K562 (cell line): ENCODE results near the gene C2CD4B. TPM values are rescaled to one million over a fixed set of nuclear protein-coding genes. Genes with fewer than 3 reads are reported as not detected.

Experiments
- ATAC-seq: fragments of 200-7000 bp; cut with Tn5 transposase; 3 replicates; pipeline ENCODE4 v1.9.1; 2020; ENCODE audit warnings: moderate library complexity
- BruUV-seq: library from RNA; stranded (reverse); fragments of 400-500 nt; replicated peaks from 2 replicates; lab custom pipeline; 2021; lab: Mats Ljungman, UMichigan
- CTCF ChIA-PET: fragments of 300-600 bp; formaldehyde crosslinking; extraction: SDS; loops from one replicate; lab custom pipeline; 2021; ENCODE audit warnings: low intra/inter-chr PET ratio; lab: Yijun Ruan, JAX
- POLR2A ChIA-PET: fragments of 300-600, 350-650 bp; sonication (Branson Sonifier 250); formaldehyde crosslinking; extraction: SDS; loops from one replicate; lab custom pipeline; 2021; ENCODE audit warnings: antibody characterized with exemption, inconsistent platforms; lab: Yijun Ruan, JAX
- DNase-seq, 4 experiments: peaks; one replicate each; pipeline versions ENCODE4 v3.0.0 to v3.0.0-alpha.2; 2011 to 2018; ENCODE audit warnings: low spot score in 3 of 4, mixed read lengths in 3 of 4; ENCODE audit errors: extremely low read depth in 1 of 4
- FAIRE-seq: peaks from 2 replicates; lab custom pipeline; 2011; peaks lifted over from hg19 to GRCh38; lab: Jason Lieb, UNC
- H2AFZ ChIP-seq: 2 replicates; pipeline ENCODE4 v1.6.0; 2011; ENCODE audit warnings: low read depth, low read length, control low read depth, inconsistent platforms
- H3K27ac ChIP-seq: fragments of 200-600 bp; 3 replicates; pipeline ENCODE4 v1.8.0; 2011; ENCODE audit warnings: low read depth, mild to moderate bottlenecking, control low read depth, inconsistent platforms, low read length, moderate library complexity, mixed read lengths; ENCODE audit errors: extremely low read depth
- H3K27me3 ChIP-seq, 2 experiments: fragments of 300-600 bp in 1 of 2; 2 replicates in 1 of 2; 3 replicates in 1 of 2; pipeline versions ENCODE4 v1.6.0 to v1.8.0; 2011; ENCODE audit warnings: inconsistent platforms in 2 of 2, low read length in 2 of 2, mild to moderate bottlenecking in 1 of 2, mixed read lengths in 1 of 2, moderate library complexity in 1 of 2; ENCODE audit not compliant: control insufficient read depth in 2 of 2, insufficient read depth in 2 of 2
- H3K36me3 ChIP-seq: fragments of 300-600 bp; 3 replicates; pipeline ENCODE4 v1.8.0; 2011; ENCODE audit warnings: mild to moderate bottlenecking, low read length, inconsistent platforms; ENCODE audit not compliant: control insufficient read depth, insufficient read depth
- H3K4me1 ChIP-seq, 2 experiments: fragments of 200-600 bp in 1 of 2; replicated peaks in 1 of 2; 2 replicates in 1 of 2; 3 replicates in 1 of 2; pipeline versions ENCODE4 v1.5.1 to v1.8.0; 2011; ENCODE audit warnings: inconsistent platforms in 2 of 2, low read length in 2 of 2, mild to moderate bottlenecking in 1 of 2, mixed read lengths in 1 of 2, moderate library complexity in 1 of 2; ENCODE audit not compliant: control insufficient read depth in 2 of 2, insufficient read depth in 2 of 2
- H3K4me2 ChIP-seq: 2 replicates; pipeline ENCODE4 v1.6.1; 2011; ENCODE audit warnings: low read length, control low read depth, inconsistent platforms, mixed read lengths; ENCODE audit not compliant: insufficient read depth
- H3K4me3 ChIP-seq: fragments of 200-600 bp; sonication (generic), shearing (Covaris generic); 2 replicates; pipeline ENCODE4 v1.5.1; 2016; ENCODE audit warnings: control low read depth, inconsistent platforms
- H3K79me2 ChIP-seq: fragments of 200-600 bp; 3 replicates; pipeline ENCODE4 v1.8.0; 2011; ENCODE audit warnings: low read length, inconsistent platforms; ENCODE audit not compliant: control insufficient read depth, insufficient read depth
- H3K9ac ChIP-seq, 2 experiments: 2 replicates each; pipeline versions ENCODE4 v1.6.0 to v1.6.1; 2011; ENCODE audit warnings: low read depth in 2 of 2, low read length in 2 of 2, control low read depth in 1 of 2, inconsistent platforms in 1 of 2, mild to moderate bottlenecking in 1 of 2, mixed read lengths in 1 of 2; ENCODE audit not compliant: insufficient read depth in 1 of 2
- H3K9me1 ChIP-seq: one replicate; pipeline ENCODE4 v1.6.0; 2011; ENCODE audit warnings: inconsistent platforms, mild to moderate bottlenecking, low read length, moderate library complexity; ENCODE audit not compliant: control insufficient read depth, insufficient read depth
- H3K9me3 ChIP-seq: replicated peaks from 2 replicates; pipeline ENCODE4 v1.5.1; 2011; ENCODE audit warnings: low read depth, low read length, inconsistent platforms; ENCODE audit not compliant: control insufficient read depth, insufficient read depth
- H4K20me1 ChIP-seq: replicated peaks from 2 replicates; pipeline ENCODE4 v1.6.1; 2011; ENCODE audit warnings: low read length, inconsistent platforms, mixed read lengths; ENCODE audit not compliant: control insufficient read depth, insufficient read depth
- CREBBP ChIP-seq: IDR thresholded peaks from one replicate; pipeline ENCODE4 v1.6.1; 2012; ENCODE audit warnings: low read depth, mild to moderate bottlenecking, control low read depth, inconsistent platforms, low read length
- GATAD2A ChIP-seq: fragments of 450-650 bp; IDR thresholded peaks from 2 replicates; pipeline ENCODE4 v1.6.1; 2017
- HIVEP1 ChIP-seq: fragments of 250-450 bp; sonication (Bioruptor Pico); IDR thresholded peaks from 2 replicates; pipeline ENCODE4 v1.4.0; 2020; ENCODE audit warnings: mild to moderate bottlenecking
- IRF1 ChIP-seq: sonication (generic); formaldehyde crosslinking; IDR thresholded peaks from 2 replicates; pipeline ENCODE4 v1.8.0; 2022; ENCODE audit warnings: missing genetic modification reagents, mild to moderate bottlenecking, borderline replicate concordance
- NFRKB ChIP-seq: fragments of 450-650 bp; IDR thresholded peaks from 2 replicates; pipeline ENCODE4 v1.6.1; 2016; ENCODE audit warnings: low read depth
- PYGO2 ChIP-seq: fragments of 450-650 bp; IDR thresholded peaks from 2 replicates; pipeline ENCODE4 v1.6.1; 2016; ENCODE audit warnings: mild to moderate bottlenecking, missing genetic modification characterization, moderate library complexity, missing compliant biosample characterization
- SAFB2 ChIP-seq: fragments of 200-400 bp; formaldehyde crosslinking; IDR thresholded peaks from 2 replicates; pipeline ENCODE4 v1.6.1; 2018; ENCODE audit warnings: borderline replicate concordance, low read length, low read depth, moderate library complexity; ENCODE audit not compliant: severe bottlenecking
- SIN3A ChIP-seq, 2 experiments: fragments of 150-350 bp in 1 of 2; IDR thresholded peaks; 2 replicates each; pipeline ENCODE4 v1.6.1; 2011 to 2016; ENCODE audit warnings: borderline replicate concordance in 2 of 2, low read depth in 2 of 2, low read length in 2 of 2, mild to moderate bottlenecking in 2 of 2, moderate library complexity in 2 of 2; ENCODE audit not compliant: control insufficient read depth in 1 of 2
- TRIM28 ChIP-seq: fragments of 450-650 bp; IDR thresholded peaks from 2 replicates; pipeline ENCODE4 v1.6.1; 2017
- XRCC3 ChIP-seq: fragments of 450-650 bp; IDR thresholded peaks from 2 replicates; pipeline ENCODE4 v1.6.1; 2017; ENCODE audit warnings: mild to moderate bottlenecking, moderate library complexity
- ZBTB17 ChIP-seq: fragments of 450-650 bp; formaldehyde crosslinking; IDR thresholded peaks from 2 replicates; pipeline ENCODE4 v1.4.0; 2020; ENCODE audit warnings: mild to moderate bottlenecking
- ZNF512 ChIP-seq: IDR thresholded peaks from 2 replicates; pipeline ENCODE4 v1.6.1; 2016; ENCODE audit warnings: missing genetic modification characterization, missing compliant biosample characterization
- ZNF589 ChIP-seq: fragments of 200-800 bp; sonication (Bioruptor generic); IDR thresholded peaks from 2 replicates; pipeline ENCODE4 v1.6.1; 2016; ENCODE audit warnings: low read depth, missing genetic modification characterization, missing compliant biosample characterization
- ZNF766 ChIP-seq: fragments of 200-800 bp; sonication (Bioruptor generic); conservative IDR thresholded peaks from 2 replicates; pipeline ENCODE4 v1.6.1; 2016; ENCODE audit warnings: missing genetic modification characterization, missing compliant biosample characterization
- ZSCAN32 ChIP-seq: fragments of 450-650 bp; formaldehyde crosslinking; IDR thresholded peaks from 2 replicates; pipeline ENCODE4 v1.4.0; 2020; ENCODE audit warnings: mild to moderate bottlenecking, moderate library complexity
- WGBS: fragments of 100-300 bp; shearing (Covaris generic); methylation state at CpG from one replicate; pipeline ENCODE4 v1.1.6; 2016; ENCODE audit warnings: low coverage, mixed read lengths; ENCODE audit not compliant: insufficient coverage; ENCODE audit errors: missing lambda C conversion rate; 5-methylcytosine and 5-hydroxymethylcytosine counted together
- in situ Hi-C: fragments of 300-500 bp; cut with MboI; formaldehyde crosslinking; loops from 4 replicates; pipeline ENCODE4 v1.15.0; 2018; ENCODE audit warnings: inconsistent platforms, mixed read lengths
- intact Hi-C: fragments of 100-400 bp; cut with micrococcal nuclease; formaldehyde crosslinking; loops from 2 replicates; pipeline ENCODE4 v1.14.2; 2022
- polyA plus RNA-seq, 8 experiments: library from polyadenylated mRNA; depleted of rRNA in 4 of 8; stranded (reverse) in 5 of 8; unstranded in 3 of 8; fragments of >200 nt; fragmentation: Nextera tagmentation in 2 of 8; fragmentation: Illumina TruSeq in 1 of 8; extraction: Ambion mirVana in 2 of 8; extraction: Trizol in 1 of 8; gene quantifications; 2 replicates each; pipeline versions ENCODE4 v1.2.1 to v1.2.3, GENCODE V29; 2011 to 2014; ENCODE audit warnings: inconsistent platforms in 1 of 8, missing spikeins in 1 of 8
- total RNA-seq, 7 experiments: library from RNA; depleted of rRNA in 6 of 7; stranded (reverse); fragments of >200 nt in 6 of 7; fragmentation: Illumina TruSeq in 2 of 7; extraction: Trizol in 2 of 7; gene quantifications; 2 replicates each; pipeline versions ENCODE4 v1.2.1 to v1.2.3, GENCODE V29; 2011 to 2021; ENCODE audit warnings: low replicate concordance in 1 of 7

Gene C2CD4B
- total and polyA plus RNA-seq, 9 of the 15 experiments (the other 6 are each of a cell fraction or from before 2014, with no cell fraction given): 0.11 TPM; not detected in 8

- Histone ChIP-seq H3K4me3 (no peak overlapping the region), H2AFZ (no peak overlapping the region), H3K9me3 (no peaks in the 10 kb centered on the region), H3K9me1 (no peaks in the 10 kb centered on the region), H3K27me3 (peaks cover 4 to 9% of the 10 kb centered on the region in 2 experiments; a peak in 4 of 5 replicates), H3K36me3 (no peaks in the 10 kb centered on the region), H3K9ac (no peak overlapping the region), H3K4me2 (no peak overlapping the region), H4K20me1 (no peaks in the 10 kb centered on the region), H3K79me2 (no peaks in the 10 kb centered on the region), H3K27ac (no peak overlapping the region), H3K4me1 (peaks cover 0 to 10% of the 10 kb centered on the region in 2 experiments; a peak in 3 of 5 replicates)
- ChIA-PET CTCF (no interaction called here), POLR2A (no interaction called here)
- ATAC-seq (no peak), DNase-seq (no peak), FAIRE-seq (no peak)
- no TSS peak for BruUV-seq
- intact Hi-C loops (no loop called here), in situ Hi-C loops (no loop called here)
- no peak for TF ChIP-seq CREBBP
- WGBS: 50% methylated on average over 7 of the region's 52 CpGs
Measured at GRCh38 chr15:62164014-62164395, 1.1 kb downstream of the C2CD4B start.

GRCh38 chr15:62163397-62164013 lies 1.6 kb downstream of the C2CD4B start:
- Histone ChIP-seq H3K9me3 (no peaks in the 10 kb centered on the region), H3K27ac (no peak overlapping the region), H3K36me3 (no peaks in the 10 kb centered on the region), H3K9me1 (no peaks in the 10 kb centered on the region), H3K27me3 (peaks cover 4 to 9% of the 10 kb centered on the region in 2 experiments; a peak in 4 of 5 replicates), H3K79me2 (no peaks in the 10 kb centered on the region), H4K20me1 (no peaks in the 10 kb centered on the region), H3K4me3 (no peak overlapping the region), H3K4me2 (no peak overlapping the region), H3K4me1 (peaks cover 0 to 10% of the 10 kb centered on the region in 2 experiments; a peak in 3 of 5 replicates), H3K9ac (no peak overlapping the region), H2AFZ (no peak overlapping the region)
- no peak for FAIRE-seq
- in situ Hi-C loops: no loop called here
- ChIA-PET POLR2A (no interaction called here), CTCF (no interaction called here)
- ATAC-seq: no peak
- WGBS: 35% methylated on average over 29 of the region's 29 CpGs
- no TSS peak for BruUV-seq
- DNase-seq: no peak
- intact Hi-C loops: no loop called here
- TF ChIP-seq TRIM28 (no peak), ZNF766 (no peak), ZNF589 (no peak), PYGO2 (tag) (no peak), IRF1 (CRISPR knock-in tag) (no peak), SAFB2 (no peak), SIN3A (IDR thresholded peaks at IDR 0.05; ENCODE audit: borderline replicate concordance in 2 of 2, control insufficient read depth in 1 of 2, low read depth in 2 of 2, low read length in 2 of 2) (no peak), ZSCAN32 (CRISPR knock-in tag) (no peak), XRCC3 (no peak), ZBTB17 (CRISPR knock-in tag) (no peak), NFRKB (no peak), HIVEP1 (CRISPR knock-in tag) (no peak), ZNF512 (no peak), GATAD2A (no peak)
